Neutrophil (primary cell): ENCODE data around the gene EEF1AKMT3.

ENCODE experiments used
- H3K27ac ChIP-seq: fragments of 200-600 bp; sonication (generic); 2 replicates; pipeline ENCODE4 v1.5.1; 2016; ENCODE audit warnings: mild to moderate bottlenecking, moderate library complexity
- H3K27me3 ChIP-seq: fragments of 200-600 bp; sonication (generic); 2 replicates; pipeline ENCODE4 v1.6.0; 2016; ENCODE audit warnings: mild to moderate bottlenecking
- H3K36me3 ChIP-seq: fragments of 200-600 bp; sonication (generic); 2 replicates; pipeline ENCODE4 v1.5.1; 2017
- H3K4me1 ChIP-seq, 2 experiments: fragments of 200-600 bp in 1 of 2; sonication (generic) in 1 of 2; 1 replicate in 1 of 2; 2 replicates in 1 of 2; pipeline versions ENCODE4 v1.5.1 to v1.6.1; 2013 to 2016; ENCODE audit warnings: low read depth in 1 of 2, low read length in 1 of 2, mild to moderate bottlenecking in 1 of 2, moderate library complexity in 1 of 2; ENCODE audit not compliant: control insufficient read depth in 1 of 2, insufficient read depth in 1 of 2
- H3K4me3 ChIP-seq, 2 experiments: fragments of 200-600 bp in 1 of 2; sonication (generic) in 1 of 2; 1 replicate in 1 of 2; 2 replicates in 1 of 2; pipeline ENCODE4 v1.5.1; 2013 to 2016; ENCODE audit warnings: low read depth in 1 of 2, low read length in 1 of 2, mild to moderate bottlenecking in 1 of 2, moderate library complexity in 1 of 2
- H3K9me3 ChIP-seq: fragments of 200-600 bp; sonication (generic); 2 replicates; pipeline ENCODE4 v1.5.1; 2016
- CTCF ChIP-seq: fragments of 200-600 bp; sonication (generic); IDR thresholded peaks from 2 replicates; pipeline ENCODE4 v1.5.1; 2016; ENCODE audit warnings: antibody characterized with exemption

The EEF1AKMT3 gene

GRCh38 chr12:57821474-57822214 lies 49.2 kb downstream of the EEF1AKMT3 start:
- Histone ChIP-seq H3K36me3 (peaks cover 86% of the 10 kb centered on the region), H3K27me3 (no peaks in the 10 kb centered on the region), H3K4me3 (no peak overlapping the region), H3K4me1 (peaks cover 3 to 5% of the 10 kb centered on the region in 2 experiments), H3K27ac (no peak overlapping the region), H3K9me3 (no peaks in the 10 kb centered on the region)
- no peak for TF ChIP-seq CTCF

- no peaks in the 10 kb centered on the region for H3K9me3 ChIP-seq
- no peak for TF ChIP-seq CTCF
- no peak overlapping the region for H3K4me3 ChIP-seq
- no peak overlapping the region for H3K27ac ChIP-seq
- no peaks in the 10 kb centered on the region for H3K27me3 ChIP-seq
- peaks cover 0 to 3% of the 10 kb centered on the region in 2 experiments for H3K4me1 ChIP-seq
- H3K36me3 ChIP-seq, result peaks cover 95% of the 10 kb centered on the region
These were observed 50.1 kb downstream of the EEF1AKMT3 start for GRCh38 chr12:57822392-57823130.

- peaks cover 100% of the 10 kb centered on the region for H3K36me3 ChIP-seq
- no peaks in the 10 kb centered on the region for H3K9me3 ChIP-seq
- peaks cover 0 to 3% of the 10 kb centered on the region in 2 experiments for H3K4me1 ChIP-seq
- no peak overlapping the region for H3K4me3 ChIP-seq
- no peak for TF ChIP-seq CTCF
- no peaks in the 10 kb centered on the region for H3K27me3 ChIP-seq
- H3K27ac ChIP-seq, result no peak overlapping the region
These were observed 50.9 kb downstream of the EEF1AKMT3 start for GRCh38 chr12:57823131-57823907.

GRCh38 chr12:57823908-57824640 lies 51.7 kb downstream of the EEF1AKMT3 start:
- Histone ChIP-seq H3K4me3 (no peak overlapping the region), H3K4me1 (peaks cover 3 to 6% of the 10 kb centered on the region in 2 experiments), H3K27ac (no peak overlapping the region), H3K36me3 (peaks cover 100% of the 10 kb centered on the region), H3K9me3 (no peaks in the 10 kb centered on the region), H3K27me3 (no peaks in the 10 kb centered on the region)
- TF ChIP-seq CTCF, result no peak

- peaks cover 97% of the 10 kb centered on the region for H3K36me3 ChIP-seq
- peaks cover 14 to 15% of the 10 kb centered on the region in 2 experiments for H3K4me1 ChIP-seq
- H3K4me3 ChIP-seq, result no peak overlapping the region
- no peak for TF ChIP-seq CTCF
- H3K27me3 ChIP-seq, result no peaks in the 10 kb centered on the region
- no peaks in the 10 kb centered on the region for H3K9me3 ChIP-seq
- H3K27ac ChIP-seq, result no peak overlapping the region
These were observed 53.0 kb downstream of the EEF1AKMT3 start for GRCh38 chr12:57825451-57825850.
